Thymus (tissue), 11 donors: ENCODE results near the gene RAB4B. TPM values are rescaled to one million over a fixed set of nuclear protein-coding genes. Genes with fewer than 3 reads are reported as not detected.
"Not testable (repeated sequence)": the region's sequence is repeated elsewhere in the genome, so short reads cannot be mapped to it uniquely, and the experiment has no call there.

Source experiments
- DNase-seq, 9 donors: peaks; one replicate each; pipeline ENCODE4 v3.0.0-alpha.2; 2013; ENCODE audit warnings: low spot score in 9 of 9, low read depth in 6 of 9, missing footprints in 1 of 9
- H3K27ac ChIP-seq, 2 donors: one replicate each; pipeline ENCODE4 v1.5.1; 2013; ENCODE audit warnings: control low read depth in 1 of 2, low read depth in 1 of 2, low read length in 1 of 2, mild to moderate bottlenecking in 1 of 2, moderate library complexity in 1 of 2
- H3K27me3 ChIP-seq, 2 donors: one replicate each; pipeline ENCODE4 v1.5.1; 2013; ENCODE audit warnings: low read length in 1 of 2; ENCODE audit not compliant: control insufficient read depth in 2 of 2, insufficient read depth in 1 of 2
- H3K36me3 ChIP-seq, 2 donors: one replicate each; pipeline ENCODE4 v1.5.1; 2013; ENCODE audit warnings: low read length in 1 of 2, mild to moderate bottlenecking in 1 of 2, moderate library complexity in 1 of 2; ENCODE audit not compliant: control insufficient read depth in 2 of 2, insufficient read depth in 2 of 2
- H3K4me1 ChIP-seq, 2 donors: one replicate each; pipeline ENCODE4 v1.5.1; 2013; ENCODE audit warnings: low read length in 2 of 2; ENCODE audit not compliant: control insufficient read depth in 2 of 2, insufficient read depth in 2 of 2
- H3K4me3 ChIP-seq, 2 donors: one replicate each; pipeline ENCODE4 v1.5.1; 2013; ENCODE audit warnings: low read length in 2 of 2, control low read depth in 1 of 2, mild to moderate bottlenecking in 1 of 2
- H3K9me3 ChIP-seq, 2 donors: one replicate each; pipeline ENCODE4 v1.5.1; 2013; ENCODE audit warnings: low read length in 1 of 2, mild to moderate bottlenecking in 1 of 2; ENCODE audit not compliant: control insufficient read depth in 2 of 2, insufficient read depth in 1 of 2
- WGBS: extraction: QIAGEN DNeasy Blood & Tissue Kit; methylation state at CpG from one replicate; pipeline ENCODE4 v1.1.7; 2013; 5-methylcytosine and 5-hydroxymethylcytosine counted together
- polyA plus RNA-seq: library from polyadenylated mRNA; stranded (reverse); fragments of 200-250 nt; gene quantifications from one replicate; pipeline ENCODE4 v1.2.3, GENCODE V29; 2013
- total RNA-seq: library from RNA; stranded (reverse); fragments of 120-200 nt; gene quantifications from one replicate; pipeline ENCODE4 v1.2.4, GENCODE V29; 2013
- donor health status: healthy.

RAB4B gene
- total and polyA plus RNA-seq, 2 donors: 24.2 to 86.7 TPM

GRCh38 chr19:40756502-40757110, 21.4 kb upstream of the RAB4B start:
- H3K36me3 ChIP-seq: peaks cover 61 to 70% of the 10 kb centered on the region in 2 donors
- H3K9me3 ChIP-seq: no peaks in the 10 kb centered on the region
- no peaks in the 10 kb centered on the region for H3K27me3 ChIP-seq
- no peak overlapping the region for H3K27ac ChIP-seq
- DNase-seq: no peak
- WGBS: 89% methylated on average over 11 of the region's 11 CpGs
- no peak overlapping the region for H3K4me3 ChIP-seq
- peaks cover 5 to 35% of the 10 kb centered on the region in 2 donors for H3K4me1 ChIP-seq

GRCh38 chr19:40758491-40758890, 19.6 kb upstream of the RAB4B start:
- DNase-seq: no peak
- Histone ChIP-seq H3K4me1 (peaks cover 5 to 21% of the 10 kb centered on the region in 2 donors), H3K9me3 (no peaks in the 10 kb centered on the region), H3K27me3 (no peaks in the 10 kb centered on the region), H3K27ac (no peak overlapping the region), H3K36me3 (peaks cover 80 to 88% of the 10 kb centered on the region in 2 donors), H3K4me3 (no peak overlapping the region)
- 97% methylated on average over 3 of the region's 3 CpGs for WGBS

- no peaks in the 10 kb centered on the region for H3K9me3 ChIP-seq
- H3K4me3 ChIP-seq: no peak overlapping the region
- WGBS: 97% methylated on average over 13 of the region's 13 CpGs
- H3K4me1 ChIP-seq: peaks cover 5 to 18% of the 10 kb centered on the region in 2 donors
- DNase-seq: no peak
- no peaks in the 10 kb centered on the region for H3K27me3 ChIP-seq
- no peak overlapping the region for H3K27ac ChIP-seq
- peaks cover 85 to 95% of the 10 kb centered on the region in 2 donors for H3K36me3 ChIP-seq
Measured at GRCh38 chr19:40759352-40759751, 18.7 kb upstream of the RAB4B start.

GRCh38 chr19:40762754-40763470, 15.1 kb upstream of the RAB4B start:
- H3K27me3 ChIP-seq: no peaks in the 10 kb centered on the region
- H3K4me1 ChIP-seq: peaks cover 3 to 11% of the 10 kb centered on the region in 2 donors
- DNase-seq: no peak
- 96% methylated on average over 17 of the region's 17 CpGs for WGBS
- H3K36me3 ChIP-seq: peaks cover 81 to 87% of the 10 kb centered on the region in 2 donors
- no peaks in the 10 kb centered on the region for H3K9me3 ChIP-seq
- H3K4me3 ChIP-seq: no peak overlapping the region
- no peak overlapping the region for H3K27ac ChIP-seq

- no peaks in the 10 kb centered on the region for H3K9me3 ChIP-seq
- 98% methylated on average over 7 of the region's 7 CpGs for whole genome bisulfite sequencing
- H3K4me3 ChIP-seq: no peak overlapping the region
- H3K27ac ChIP-seq: no peak overlapping the region
- peaks cover 76 to 84% of the 10 kb centered on the region in 2 donors for H3K36me3 ChIP-seq
- DNase-seq: no peak
- peaks cover 3 to 11% of the 10 kb centered on the region in 2 donors for H3K4me1 ChIP-seq
- no peaks in the 10 kb centered on the region for H3K27me3 ChIP-seq
Measured at GRCh38 chr19:40763526-40763925, 14.5 kb upstream of the RAB4B start.

GRCh38 chr19:40763963-40764362, 14.1 kb upstream of the RAB4B start:
- Histone ChIP-seq H3K36me3 (peaks cover 73 to 88% of the 10 kb centered on the region in 2 donors), H3K4me1 (peaks cover 3 to 11% of the 10 kb centered on the region in 2 donors), H3K4me3 (no peak overlapping the region), H3K9me3 (no peaks in the 10 kb centered on the region), H3K27ac (no peak overlapping the region), H3K27me3 (no peaks in the 10 kb centered on the region)
- 96% methylated on average over 10 of the region's 10 CpGs for WGBS
- DNase-seq: no peak

GRCh38 chr19:40766385-40766784, 11.7 kb upstream of the RAB4B start:
- not testable (repeated sequence) for DNase-seq, H3K27me3 ChIP-seq, H3K4me3 ChIP-seq, H3K9me3 ChIP-seq, H3K27ac ChIP-seq
- Histone ChIP-seq H3K4me1 (peaks cover 3 to 11% of the 10 kb centered on the region in 2 donors), H3K36me3 (peaks cover 50 to 64% of the 10 kb centered on the region in 2 donors)
- WGBS: 98% methylated on average over 13 of the region's 13 CpGs

GRCh38 chr19:40768869-40769268, 9.2 kb upstream of the RAB4B start:
- Histone ChIP-seq H3K4me1 (peaks cover 3 to 11% of the 10 kb centered on the region in 2 donors), H3K27me3 (no peaks in the 10 kb centered on the region), H3K27ac (no peak overlapping the region), H3K9me3 (peaks cover 0 to 4% of the 10 kb centered on the region in 2 donors), H3K36me3 (peaks cover 25 to 39% of the 10 kb centered on the region in 2 donors), H3K4me3 (no peak overlapping the region)
- 94% methylated on average over 5 of the region's 5 CpGs for WGBS
- DNase-seq: no peak

- WGBS: 97% methylated on average over 10 of the region's 10 CpGs
- H3K4me1 ChIP-seq, DNase-seq: not testable (repeated sequence)
Measured at GRCh38 chr19:40771101-40771862, 6.8 kb upstream of the RAB4B start.

More at GRCh38 chr19:40771101-40771862, 6.8 kb upstream of the RAB4B start:
- H3K36me3 ChIP-seq: peaks cover under 1 to 15% of the 10 kb centered on the region in 2 donors
- not testable (repeated sequence) for H3K27me3 ChIP-seq, H3K9me3 ChIP-seq, H3K4me3 ChIP-seq, H3K27ac ChIP-seq
